Loucy (cell line): ENCODE data around the gene ARHGEF12.

Experiments used
- H2AFZ ChIP-seq: fragments of 200-600 bp; sonication (generic); 2 replicates; pipeline ENCODE4 v1.6.0; 2016; ENCODE audit warnings: antibody characterized with exemption, mild to moderate bottlenecking, low read length, moderate library complexity
- H3F3A ChIP-seq: fragments of 200-600 bp; 2 replicates; pipeline ENCODE4 v1.6.0; 2016; ENCODE audit warnings: antibody characterized with exemption, low read depth, mild to moderate bottlenecking
- H3K27me3 ChIP-seq: fragments of 200-600 bp; sonication (generic); 2 replicates; pipeline ENCODE4 v1.6.1; 2014; ENCODE audit warnings: low read length, mild to moderate bottlenecking; ENCODE audit not compliant: insufficient read depth, poor library complexity, severe bottlenecking
- H3K36me3 ChIP-seq: fragments of 200-600 bp; sonication (generic); 2 replicates; pipeline ENCODE4 v1.6.1; 2016; ENCODE audit warnings: low read length; ENCODE audit not compliant: insufficient read depth
- H3K4me1 ChIP-seq: fragments of 200-600 bp; sonication (generic); 2 replicates; pipeline ENCODE4 v1.5.1; 2014; ENCODE audit warnings: low read length, mild to moderate bottlenecking; ENCODE audit not compliant: insufficient read depth, poor library complexity, severe bottlenecking
- H3K4me2 ChIP-seq: fragments of 200-600 bp; sonication (generic); 2 replicates; pipeline ENCODE4 v1.6.0; 2014; ENCODE audit warnings: antibody characterized with exemption, low read length, low read depth, mild to moderate bottlenecking; ENCODE audit not compliant: poor library complexity, severe bottlenecking
- H3K4me3 ChIP-seq: fragments of 200-600 bp; sonication (generic); 2 replicates; pipeline ENCODE4 v1.5.1; 2014; ENCODE audit warnings: low read length, mild to moderate bottlenecking, mixed read lengths; ENCODE audit not compliant: poor library complexity, severe bottlenecking
- H3K79me2 ChIP-seq: fragments of 200-600 bp; sonication (generic); 2 replicates; pipeline ENCODE4 v1.6.1; 2014; ENCODE audit warnings: low read length; ENCODE audit not compliant: insufficient read depth
- H3K9ac ChIP-seq: fragments of 200-600 bp; sonication (generic); 2 replicates; pipeline ENCODE4 v1.6.0; 2014; ENCODE audit warnings: mild to moderate bottlenecking, low read depth, low read length, moderate library complexity; ENCODE audit not compliant: poor library complexity, severe bottlenecking
- H3K9me2 ChIP-seq: fragments of 200-600 bp; sonication (generic); replicated peaks from 2 replicates; pipeline ENCODE4 v1.6.1; 2016; ENCODE audit warnings: low read depth, low read length, mixed read lengths
- H3K9me3 ChIP-seq: fragments of 200-600 bp; sonication (generic); 2 replicates; pipeline ENCODE4 v1.6.1; 2014; ENCODE audit warnings: mild to moderate bottlenecking, antibody characterized with exemption, low read length, low read depth; ENCODE audit not compliant: insufficient read depth
- H4K20me1 ChIP-seq: fragments of 200-600 bp; sonication (generic); 2 replicates; pipeline ENCODE4 v1.6.0; 2014; ENCODE audit warnings: antibody characterized with exemption, low read length, mild to moderate bottlenecking; ENCODE audit not compliant: insufficient read depth, poor library complexity, severe bottlenecking
- CTCF ChIP-seq: fragments of 200-600 bp; sonication (generic); conservative IDR thresholded peaks from 2 replicates; pipeline ENCODE4 v1.5.1; 2014; ENCODE audit warnings: mild to moderate bottlenecking, antibody characterized with exemption, low read length
- EZH2phosphoT487 ChIP-seq: fragments of 200-600 bp; IDR thresholded peaks from 2 replicates; pipeline ENCODE4 v1.6.1; 2018; ENCODE audit warnings: antibody characterized with exemption, mild to moderate bottlenecking, moderate library complexity, borderline replicate concordance

Gene ARHGEF12

GRCh38 chr11:120376547-120377182 lies 40.5 kb downstream of the ARHGEF12 start:
- Histone ChIP-seq H3K4me1 (no peaks in the 10 kb centered on the region), H3F3A (no peaks in the 10 kb centered on the region), H3K9ac (no peak overlapping the region), H3K9me3 (no peaks in the 10 kb centered on the region), H4K20me1 (no peaks in the 10 kb centered on the region), H3K79me2 (no peaks in the 10 kb centered on the region), H3K36me3 (no peaks in the 10 kb centered on the region), H3K4me2 (no peak overlapping the region), H3K4me3 (no peak overlapping the region), H3K27me3 (peaks cover 12% of the 10 kb centered on the region), H3K9me2 (no peaks in the 10 kb centered on the region), H2AFZ (no peak overlapping the region)
- TF ChIP-seq CTCF: no peak

GRCh38 chr11:120378474-120378873 lies 42.3 kb downstream of the ARHGEF12 start:
- no peaks in the 10 kb centered on the region for H3K36me3 ChIP-seq
- no peaks in the 10 kb centered on the region for H3K9me3 ChIP-seq
- no peak overlapping the region for H3K9ac ChIP-seq
- no peaks in the 10 kb centered on the region for H3F3A ChIP-seq
- no peaks in the 10 kb centered on the region for H4K20me1 ChIP-seq
- no peaks in the 10 kb centered on the region for H3K27me3 ChIP-seq
- no peaks in the 10 kb centered on the region for H3K79me2 ChIP-seq
- H3K9me2 ChIP-seq: no peaks in the 10 kb centered on the region
- H3K4me2 ChIP-seq: no peak overlapping the region
- no peak overlapping the region for H2AFZ ChIP-seq
- no peak for TF ChIP-seq EZH2phosphoT487
- H3K4me1 ChIP-seq: no peaks in the 10 kb centered on the region
- no peak overlapping the region for H3K4me3 ChIP-seq

- Histone ChIP-seq H3K4me2 (no peak overlapping the region), H3K9me2 (no peaks in the 10 kb centered on the region), H3K4me1 (no peaks in the 10 kb centered on the region), H3K9me3 (no peaks in the 10 kb centered on the region), H2AFZ (no peak overlapping the region), H3K27me3 (no peaks in the 10 kb centered on the region), H3K9ac (no peak overlapping the region), H4K20me1 (no peaks in the 10 kb centered on the region), H3K79me2 (no peaks in the 10 kb centered on the region), H3K36me3 (no peaks in the 10 kb centered on the region), H3K4me3 (no peak overlapping the region), H3F3A (no peaks in the 10 kb centered on the region)
- TF ChIP-seq CTCF (no peak), EZH2phosphoT487 (no peak)
Measured at GRCh38 chr11:120381401-120381800, 45.2 kb downstream of the ARHGEF12 start.

- Histone ChIP-seq H3K4me2 (no peak overlapping the region), H3F3A (no peaks in the 10 kb centered on the region), H2AFZ (no peak overlapping the region), H3K9ac (no peak overlapping the region), H3K9me2 (no peaks in the 10 kb centered on the region), H3K36me3 (no peaks in the 10 kb centered on the region), H3K79me2 (no peaks in the 10 kb centered on the region), H3K4me3 (no peak overlapping the region), H4K20me1 (no peaks in the 10 kb centered on the region), H3K27me3 (no peaks in the 10 kb centered on the region), H3K9me3 (no peaks in the 10 kb centered on the region), H3K4me1 (no peaks in the 10 kb centered on the region)
- TF ChIP-seq EZH2phosphoT487 (no peak), CTCF (no peak)
Measured at GRCh38 chr11:120383518-120384155, 47.4 kb downstream of the ARHGEF12 start.
